GM21526 (cell line): ENCODE data around the gene NGEF.

Source experiments
- ATAC-seq: cut with Tn5 transposase; IDR thresholded peaks from one replicate; pipeline ENCODE4 v1.9.1; 2021; ENCODE audit warnings: moderate library complexity; ENCODE audit not compliant: unreplicated experiment, low FRiP score

Gene NGEF

GRCh38 chr2:232901736-232902578 lies 111.1 kb downstream of the NGEF start:
- no peak for ATAC-seq

GRCh38 chr2:232900811-232901735 lies 112.0 kb downstream of the NGEF start:
- no peak for ATAC-seq

DNA sequence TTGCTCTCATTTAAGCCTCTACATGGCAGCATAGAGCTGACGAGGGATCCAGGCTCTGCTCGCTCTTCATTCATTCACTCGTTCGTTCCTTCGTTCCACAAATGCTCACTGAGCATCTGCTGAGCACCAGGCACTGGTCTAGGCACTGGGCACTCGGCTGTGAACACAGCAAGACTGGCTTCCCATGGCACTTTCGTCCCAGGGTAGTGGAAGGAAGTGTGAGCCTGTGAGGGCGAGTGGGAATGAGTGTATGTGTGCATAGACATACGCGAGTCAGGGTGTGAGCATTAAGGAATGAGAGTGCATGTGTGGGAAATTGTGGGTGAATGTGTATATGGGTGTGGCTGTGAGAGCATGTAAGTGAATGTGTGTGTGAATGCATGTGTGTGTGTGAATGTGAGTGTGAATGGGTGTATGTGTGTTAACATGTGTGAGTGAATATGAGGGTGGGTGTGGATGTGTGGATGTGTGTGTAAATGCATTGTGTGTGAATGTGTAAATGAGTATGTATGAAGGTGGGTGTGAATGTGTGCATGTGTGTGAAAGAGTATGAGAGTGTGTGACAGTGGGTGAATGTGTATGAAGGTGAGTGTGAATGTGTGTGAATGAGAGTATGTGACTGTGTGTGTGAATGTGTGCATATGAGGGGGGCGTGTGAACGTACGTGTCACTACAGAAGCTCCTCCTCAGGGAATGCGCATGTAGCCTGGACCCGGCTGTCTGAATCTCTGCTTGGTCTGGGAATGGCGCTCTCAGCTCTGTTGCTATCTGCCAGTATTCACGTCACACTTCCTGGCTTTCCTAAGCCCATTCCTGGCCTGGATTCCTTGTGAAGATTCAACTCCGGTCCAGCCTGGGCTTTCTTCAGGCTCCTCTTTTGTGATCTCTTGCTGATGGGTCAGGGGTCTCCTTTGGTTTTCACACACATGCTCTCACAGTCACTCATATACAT lies 114.2 kb downstream of the NGEF start:
- no peak for ATAC-seq

DNA sequence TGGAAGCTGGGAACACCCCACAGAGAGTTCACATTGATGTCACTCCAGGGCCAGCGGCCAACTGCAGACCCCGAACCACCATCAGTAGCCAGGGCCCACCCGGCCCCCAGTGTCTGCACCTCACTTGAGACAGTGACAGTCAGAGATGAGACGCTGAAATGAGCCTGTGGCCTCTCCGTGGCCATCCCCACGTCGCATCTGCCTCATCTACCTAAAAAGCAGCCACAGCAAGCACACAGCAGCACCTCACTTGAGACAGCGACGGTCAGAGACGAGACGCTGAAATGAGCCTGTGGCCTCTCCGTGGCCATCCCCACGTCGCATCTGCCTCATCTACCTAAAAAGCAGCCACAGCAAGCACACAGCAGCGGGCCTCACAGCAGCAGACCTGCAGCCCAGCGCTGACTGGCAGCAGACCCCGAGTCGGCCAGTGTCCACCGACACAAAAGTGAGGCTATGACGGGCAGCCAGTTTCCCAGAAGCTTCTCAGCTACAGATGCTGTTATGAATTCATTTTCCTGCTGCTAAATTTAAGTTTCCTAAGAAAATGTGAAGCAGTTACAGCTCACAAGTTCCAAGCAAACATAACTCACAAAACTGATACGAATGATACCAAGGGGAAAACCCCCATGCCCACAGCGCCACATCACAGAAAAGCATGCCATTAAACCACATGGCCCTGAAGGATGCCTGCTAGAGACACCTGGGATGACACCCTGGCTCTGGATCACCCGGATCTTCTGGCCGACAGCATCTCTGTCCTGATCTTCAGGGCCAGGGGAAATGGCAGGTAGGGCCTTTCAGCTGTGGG lies 115.3 kb downstream of the NGEF start:
- ATAC-seq = no peak

- no peak for ATAC-seq
These were observed 116.1 kb downstream of the NGEF start for GRCh38 chr2:232896720-232897597.

DNA sequence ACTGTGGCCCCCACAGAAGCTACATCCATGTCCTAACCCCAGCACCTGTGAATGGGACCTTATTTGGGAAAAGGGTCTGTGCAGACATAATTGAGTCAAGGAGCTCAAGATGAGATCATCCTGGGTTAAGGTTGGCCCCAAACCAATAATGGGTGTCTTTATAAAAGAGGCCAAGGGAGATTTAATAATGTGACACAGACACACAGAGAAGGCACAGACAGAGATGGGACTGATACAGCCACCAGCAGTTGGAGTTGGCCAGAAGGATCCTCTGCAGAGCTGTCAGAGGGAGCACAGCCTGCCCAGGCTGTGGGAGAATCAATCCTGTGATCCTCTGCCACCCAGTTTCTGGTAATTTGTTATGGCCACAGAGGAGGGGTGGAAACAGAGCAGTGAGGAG lies 116.9 kb downstream of the NGEF start:
- no peak for ATAC-seq

DNA sequence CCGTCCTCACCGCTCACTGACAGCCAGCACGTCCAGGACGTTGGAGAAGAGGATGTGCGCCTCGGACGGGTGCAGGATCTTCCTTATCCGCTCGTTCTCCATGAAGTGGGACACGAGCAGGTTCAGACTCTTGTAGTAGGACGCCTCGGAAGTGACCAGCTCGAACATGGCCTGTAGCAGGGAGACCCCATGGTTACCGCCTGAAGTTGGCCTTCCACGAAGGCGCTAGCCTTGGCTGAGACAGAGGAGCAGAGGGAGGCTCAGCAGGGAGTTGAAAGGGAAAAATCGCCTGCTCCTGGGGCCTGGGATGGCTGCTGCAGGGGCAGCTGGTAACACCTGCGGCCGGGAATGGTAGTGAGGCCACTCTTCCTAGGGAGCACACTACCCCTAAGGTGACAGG lies 118.3 kb downstream of the NGEF start:
- no peak for ATAC-seq

DNA sequence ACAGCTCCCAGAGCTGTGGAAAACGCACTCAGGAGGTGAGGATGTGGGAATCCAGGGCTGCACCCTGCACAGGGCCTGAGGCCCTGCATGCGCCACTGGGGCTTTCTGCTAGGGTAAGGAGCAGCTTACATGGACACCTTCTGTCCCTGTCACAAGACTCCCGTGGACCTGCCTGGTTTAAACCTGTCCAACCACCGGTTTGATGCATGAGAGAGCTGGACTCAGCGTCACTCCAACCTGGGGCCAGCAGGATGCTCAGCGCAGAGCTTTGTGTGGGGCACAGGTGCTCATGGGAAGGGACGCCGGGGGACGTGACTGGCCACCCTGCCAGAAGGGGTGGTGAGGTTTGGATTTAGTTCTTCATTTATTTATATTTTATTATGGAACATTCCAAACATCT lies 118.8 kb downstream of the NGEF start:
- no peak for ATAC-seq

GRCh38 chr2:232893834-232894233 lies 119.2 kb downstream of the NGEF start:
- no peak for ATAC-seq

DNA sequence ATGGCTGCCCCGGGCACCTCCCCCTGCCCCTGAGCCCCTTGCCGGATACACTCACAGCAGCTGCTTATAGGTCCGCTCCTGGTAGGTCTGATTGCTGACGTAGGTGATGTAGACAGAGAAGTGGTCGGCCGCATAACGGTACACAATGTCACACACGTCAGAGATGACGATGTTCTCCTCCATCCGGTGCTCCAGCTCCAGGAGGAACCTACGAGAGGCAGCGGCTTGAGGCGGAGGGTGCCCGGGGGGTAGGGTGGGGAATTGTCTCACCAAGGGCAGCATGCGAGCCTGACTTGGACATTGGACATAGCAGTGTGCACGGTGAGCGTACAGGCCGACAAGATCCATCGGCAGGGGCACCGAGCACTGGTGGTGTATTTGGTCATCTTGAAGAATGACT lies 120.2 kb downstream of the NGEF start:
- ATAC-seq = no peak

DNA sequence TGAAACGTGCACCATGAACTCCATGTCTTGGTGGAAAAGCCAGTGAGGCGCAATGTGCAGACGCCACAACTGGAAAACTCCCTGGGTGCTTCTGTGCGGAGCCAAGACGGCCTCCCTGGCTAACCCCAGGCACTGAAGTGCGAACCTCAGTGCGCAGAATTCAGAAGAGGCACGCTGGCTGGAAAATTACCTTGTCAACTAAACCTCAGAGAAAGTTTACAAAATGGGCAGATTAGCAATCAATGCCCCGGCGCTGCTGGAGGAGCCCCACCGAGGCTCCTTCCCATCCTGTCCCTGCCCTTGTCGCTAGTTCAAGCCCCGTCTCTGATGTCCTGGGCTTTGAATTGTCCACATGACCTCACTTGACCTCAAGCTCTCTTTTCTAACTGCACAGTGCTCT lies 120.8 kb downstream of the NGEF start:
- ATAC-seq = no peak

DNA sequence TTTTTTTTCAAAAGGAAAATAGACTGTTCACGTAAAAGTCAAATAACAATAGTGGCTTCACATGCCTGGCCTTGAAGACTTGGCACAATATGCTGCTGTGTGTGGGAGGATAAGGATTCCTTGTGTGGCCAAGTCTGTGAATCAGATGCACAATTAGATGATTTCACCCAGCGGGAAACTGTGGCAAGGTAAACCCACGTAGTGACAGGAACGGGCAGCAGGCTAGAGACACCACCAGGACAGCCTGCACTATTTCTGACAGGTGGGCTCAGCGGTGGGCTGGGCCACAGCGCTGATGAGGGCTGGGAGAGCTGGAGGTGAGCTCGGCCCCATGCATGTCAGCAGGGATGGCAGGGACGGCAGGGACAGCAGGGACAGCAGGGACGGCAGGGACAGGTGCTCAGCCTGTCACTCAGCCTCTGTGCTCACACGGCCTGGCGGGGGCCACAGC lies 121.4 kb downstream of the NGEF start:
- no peak for ATAC-seq

- ATAC-seq = no peak
These were observed 122.0 kb downstream of the NGEF start for GRCh38 chr2:232890896-232891601.

DNA sequence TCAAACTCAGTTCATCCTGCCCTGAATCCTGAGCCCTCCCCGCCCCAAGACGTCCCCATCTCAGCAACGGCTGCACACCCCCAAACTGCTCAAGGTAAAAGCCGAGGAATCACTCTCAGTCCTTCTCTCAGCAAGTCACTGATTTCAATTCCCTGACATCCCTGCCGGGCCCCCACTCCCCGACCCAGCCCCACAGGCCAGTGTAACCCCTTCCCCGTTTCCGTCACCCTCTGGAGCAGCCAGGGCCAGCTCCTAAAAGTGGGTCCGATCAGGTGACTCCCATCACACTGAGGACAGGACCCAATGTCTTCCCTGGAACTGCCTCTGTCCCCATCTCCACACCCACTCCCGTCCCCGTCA lies 122.5 kb downstream of the NGEF start:
- ATAC-seq = no peak

- ATAC-seq = no peak
These were observed 123.1 kb downstream of the NGEF start for GRCh38 chr2:232889876-232890401.

DNA sequence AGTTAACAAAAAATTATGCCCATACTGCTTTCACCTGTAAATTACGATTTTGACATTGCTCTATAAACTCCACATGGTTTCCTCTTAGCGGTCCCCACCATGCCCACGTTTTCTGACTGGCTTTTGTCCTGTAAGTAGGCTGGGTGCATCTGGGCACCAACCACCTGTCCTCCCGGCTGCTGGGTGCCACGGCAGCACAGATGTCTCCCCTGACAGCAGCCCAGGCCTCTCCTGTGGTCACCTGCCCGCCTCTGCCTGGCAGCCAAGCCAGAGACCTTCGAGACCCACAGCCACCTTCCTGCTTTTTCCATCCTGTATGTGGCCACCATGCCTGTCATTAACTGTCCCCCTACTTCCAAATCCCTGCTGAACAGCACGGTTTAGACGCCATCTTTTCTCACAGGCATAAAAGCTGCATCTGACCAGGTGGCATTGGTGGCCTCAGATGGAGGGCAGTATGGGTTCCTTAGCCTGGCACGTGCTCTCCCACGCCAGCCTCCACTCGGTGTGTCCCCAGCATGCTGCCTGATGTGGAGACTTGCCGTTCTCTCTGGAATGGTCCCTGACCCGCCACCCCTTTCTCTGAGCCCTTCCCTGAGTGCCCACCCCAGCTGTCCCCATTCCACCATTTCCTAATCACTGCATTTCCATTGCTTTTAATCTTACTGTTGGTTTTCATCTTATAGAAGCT lies 124.1 kb downstream of the NGEF start:
- no peak for ATAC-seq

DNA sequence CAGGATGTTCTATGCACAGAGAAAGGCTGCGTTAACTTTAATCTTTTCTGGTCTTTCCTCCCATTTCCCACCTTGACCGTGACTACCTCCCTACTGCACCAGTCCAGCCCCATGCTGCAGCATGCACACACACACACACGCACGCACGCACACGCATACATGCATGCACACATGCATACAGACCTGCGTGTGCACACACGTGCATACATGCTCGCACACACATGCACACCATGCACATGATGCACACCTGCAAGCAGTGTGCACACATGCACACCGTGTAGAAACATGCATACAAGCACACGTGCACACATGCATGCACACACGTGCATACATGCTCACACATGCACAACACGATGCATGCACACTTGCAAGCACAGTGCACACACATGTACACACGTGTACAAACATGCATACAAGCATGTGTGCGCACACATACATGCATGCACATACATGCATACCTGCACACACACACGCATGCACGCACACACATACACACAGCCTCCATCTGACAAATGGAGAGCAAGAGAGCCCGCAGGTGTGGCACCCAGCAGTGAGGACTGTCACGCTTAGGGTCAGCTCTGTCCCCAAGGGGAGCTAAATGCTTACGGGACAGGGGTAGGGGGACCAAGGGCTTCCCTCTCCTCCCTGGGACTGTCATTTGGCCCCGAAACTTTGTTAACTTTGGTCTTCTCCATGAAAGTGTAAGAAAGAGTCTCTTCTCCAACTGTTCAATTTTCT lies 124.8 kb downstream of the NGEF start:
- no peak for ATAC-seq
